ENCODE measurements around the gene IL24. TPM values are rescaled to one million over a fixed set of nuclear protein-coding genes. Genes with fewer than 3 reads are reported as not detected.

IL24 gene
- total RNA-seq, 1 donor from 2014 or later, result not detected

DNA sequence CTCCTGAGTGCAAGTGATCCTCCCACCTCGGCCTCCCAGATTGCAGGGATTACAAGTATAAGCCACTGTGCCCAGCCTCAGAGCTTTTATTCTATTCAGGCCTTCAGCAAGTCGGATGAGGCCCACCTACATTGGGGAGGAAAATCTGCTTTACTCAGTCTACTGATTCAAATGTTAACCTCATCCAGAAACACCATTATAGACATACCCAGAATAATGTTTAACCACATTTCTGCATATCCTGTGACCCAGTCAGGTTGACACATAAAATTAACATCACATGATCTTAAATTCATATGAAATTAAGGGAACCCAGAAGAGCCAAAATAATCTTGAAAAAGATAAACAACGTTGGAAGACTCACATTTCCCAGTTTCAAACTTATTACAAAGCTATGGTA, 16.9 kb upstream of the IL24 start:
- DNase-seq (ENCODE audit: low read depth), result no peak

- DNase-seq (ENCODE audit: low read depth), result no peak
These were observed 14.7 kb upstream of the IL24 start for GRCh38 chr1:206882555-206882954.

DNA sequence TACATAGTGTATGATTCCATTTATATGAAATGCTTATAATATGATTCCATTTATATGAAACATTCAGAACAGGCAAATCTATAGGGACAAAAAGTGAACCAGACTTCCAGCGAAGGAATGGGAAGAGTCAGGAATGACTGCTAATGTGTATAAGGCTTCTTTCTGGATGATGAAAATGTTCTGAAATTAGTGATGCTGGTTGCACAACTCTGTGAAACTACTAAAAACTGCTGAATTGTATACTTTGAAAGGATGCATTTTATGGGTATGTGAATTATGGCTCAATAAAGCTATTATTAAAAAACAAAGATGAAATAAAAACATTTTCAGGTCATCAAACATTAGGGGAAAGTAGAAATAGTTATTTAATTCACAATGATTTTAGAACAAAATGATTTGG, 14.1 kb upstream of the IL24 start:
- no peak for DNase-seq (ENCODE audit: low read depth)

GRCh38 chr1:206883876-206884275, 13.4 kb upstream of the IL24 start:
- no peak for DNase-seq (ENCODE audit: low read depth)

GRCh38 chr1:206885341-206886060, 11.7 kb upstream of the IL24 start:
- no peak for DNase-seq (ENCODE audit: low read depth)

DNA sequence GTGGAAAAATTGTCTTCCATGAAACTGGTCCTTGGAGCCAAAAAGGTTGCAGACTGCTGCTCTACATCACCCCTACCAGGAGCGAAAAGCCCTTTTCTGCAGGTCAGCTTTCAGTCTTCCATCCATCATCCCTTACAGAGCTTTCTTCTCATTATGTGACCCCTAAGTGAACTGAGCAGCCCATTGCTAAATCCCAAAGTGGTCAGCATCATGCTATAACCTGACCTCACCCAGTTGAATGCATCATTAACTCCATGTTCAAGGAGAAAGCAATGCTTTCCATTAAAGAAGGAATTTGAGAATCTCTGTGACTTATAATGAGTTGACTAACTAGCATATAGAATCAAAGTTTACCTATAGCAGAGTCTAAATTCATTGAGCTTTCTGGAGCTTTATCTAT, 10.4 kb upstream of the IL24 start:
- peak; percentile 63 for DNase-seq (ENCODE audit: low read depth)

- DNase-seq (ENCODE audit: low read depth), result peak; percentile 28
These were observed 9.5 kb upstream of the IL24 start for GRCh38 chr1:206887701-206888100.

- peak; percentile 53 for DNase-seq (ENCODE audit: low read depth)
These were observed 6.8 kb upstream of the IL24 start for GRCh38 chr1:206890125-206891060.

- no peak for DNase-seq (ENCODE audit: low read depth)
These were observed 5.8 kb upstream of the IL24 start for GRCh38 chr1:206891412-206891811.

GRCh38 chr1:206892351-206892984, 4.8 kb upstream of the IL24 start:
- DNase-seq (ENCODE audit: low read depth), result no peak

DNA sequence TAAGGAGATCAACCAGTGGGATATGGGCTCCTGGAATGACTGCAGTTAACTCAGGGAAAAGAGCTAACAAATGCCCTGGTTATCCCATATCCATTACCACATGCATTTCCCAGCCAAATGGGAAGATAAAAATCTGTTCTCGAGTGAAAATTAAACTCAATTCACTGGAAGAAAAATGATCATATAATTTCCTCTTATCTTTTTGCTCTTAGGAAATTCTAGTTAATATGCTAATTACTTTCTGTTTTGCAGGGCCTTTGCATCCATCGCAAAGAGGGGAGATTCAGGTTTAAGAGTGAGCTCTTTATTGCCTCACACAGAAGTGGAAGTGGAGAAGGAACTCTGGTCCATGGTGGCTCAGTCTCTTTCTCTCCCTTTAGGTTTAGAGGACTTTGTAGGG, 3.9 kb upstream of the IL24 start:
- DNase-seq (ENCODE audit: low read depth), result no peak

DNA sequence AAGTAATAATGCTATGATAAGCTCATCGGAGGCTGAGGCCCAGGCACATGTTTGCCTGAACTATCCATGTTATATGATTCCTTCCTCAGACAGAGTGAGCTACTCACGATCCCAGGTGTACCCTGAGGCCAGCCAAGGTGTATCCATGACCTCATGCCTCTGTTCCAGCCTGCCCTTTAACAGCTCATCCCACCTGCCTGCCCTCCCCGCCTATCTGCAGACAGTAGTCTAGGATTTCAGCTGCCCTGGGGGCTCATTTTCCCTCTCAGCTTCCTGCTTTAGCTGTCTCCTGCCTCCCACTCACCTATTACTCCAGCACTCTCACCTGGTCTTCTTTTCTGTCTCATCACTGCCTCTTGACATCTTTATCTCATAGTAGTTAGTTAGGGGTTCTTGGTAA, 1.9 kb upstream of the IL24 start:
- no peak for DNase-seq (ENCODE audit: low read depth)

DNA sequence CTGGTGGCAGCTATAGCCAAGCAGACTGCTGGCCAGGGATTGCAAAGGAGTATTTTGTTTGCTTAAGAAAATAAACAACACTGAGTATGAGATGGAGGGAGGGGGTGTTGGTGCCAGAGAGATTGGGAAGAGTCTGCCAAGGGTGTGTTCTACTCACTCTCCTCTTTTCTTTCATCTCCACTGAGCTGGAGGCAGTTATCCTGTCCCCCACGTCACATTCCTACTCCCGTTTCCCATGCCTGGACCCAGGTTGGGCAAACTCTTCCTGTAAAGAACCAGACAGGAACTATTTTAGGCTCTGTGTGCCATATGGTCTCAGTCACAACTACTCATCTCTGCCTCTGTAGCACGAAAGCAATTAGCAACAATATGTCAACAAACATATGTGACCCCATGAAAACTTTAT, 1.4 kb upstream of the IL24 start:
- DNase-seq (ENCODE audit: low read depth), result no peak

DNA sequence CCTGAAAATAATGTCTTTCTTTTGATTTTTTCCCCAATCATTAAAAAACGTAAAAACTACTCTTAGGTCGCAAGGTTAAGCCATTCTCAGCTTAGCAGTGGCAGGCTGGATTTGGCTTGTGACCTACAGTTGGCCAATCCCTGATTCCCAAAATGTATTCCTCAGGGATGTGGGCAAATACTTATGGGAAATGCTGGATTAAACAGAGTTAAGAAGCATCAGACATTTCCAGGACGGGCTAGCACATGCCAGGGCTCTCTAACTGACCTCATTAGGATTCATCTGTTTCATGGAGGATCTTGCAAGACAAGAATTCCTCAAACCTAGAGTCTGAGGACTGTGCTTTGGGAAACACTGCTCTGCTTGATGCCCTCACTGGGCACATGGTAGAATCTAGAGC, 982 bp upstream of the IL24 start:
- no peak for DNase-seq (ENCODE audit: low read depth)

- DNase-seq (ENCODE audit: low read depth), result peak; percentile 54
These were observed 1.1 kb downstream of the IL24 start for GRCh38 chr1:206898089-206898914.

DNA sequence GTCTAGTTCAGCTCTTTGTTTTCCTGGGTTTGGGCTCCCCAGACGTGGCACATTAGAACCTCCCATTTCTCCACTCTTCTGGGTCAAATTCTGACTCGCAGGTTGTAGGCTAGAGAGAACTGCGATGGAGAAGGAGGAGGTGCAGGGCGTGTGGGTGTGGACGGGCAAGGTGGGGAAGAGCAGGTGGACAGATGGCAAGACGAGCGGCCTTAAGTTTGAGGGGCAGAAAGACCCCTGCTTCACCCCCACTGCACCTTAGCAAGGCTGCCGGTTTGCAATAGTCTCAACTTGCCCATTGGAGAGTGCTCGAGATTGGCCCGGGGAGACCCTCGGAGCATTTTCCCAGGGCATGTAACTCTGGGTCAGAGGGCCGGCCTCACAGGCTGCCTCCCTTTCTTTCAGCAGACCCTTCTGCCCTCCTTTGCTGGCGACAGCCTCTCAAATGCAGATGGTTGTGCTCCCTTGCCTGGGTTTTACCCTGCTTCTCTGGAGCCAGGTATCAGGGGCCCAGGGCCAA, 1.7 kb downstream of the IL24 start:
- DNase-seq (ENCODE audit: low read depth), result no peak

- DNase-seq (ENCODE audit: low read depth), result no peak
These were observed 2.5 kb downstream of the IL24 start for GRCh38 chr1:206899717-206900116.

DNA sequence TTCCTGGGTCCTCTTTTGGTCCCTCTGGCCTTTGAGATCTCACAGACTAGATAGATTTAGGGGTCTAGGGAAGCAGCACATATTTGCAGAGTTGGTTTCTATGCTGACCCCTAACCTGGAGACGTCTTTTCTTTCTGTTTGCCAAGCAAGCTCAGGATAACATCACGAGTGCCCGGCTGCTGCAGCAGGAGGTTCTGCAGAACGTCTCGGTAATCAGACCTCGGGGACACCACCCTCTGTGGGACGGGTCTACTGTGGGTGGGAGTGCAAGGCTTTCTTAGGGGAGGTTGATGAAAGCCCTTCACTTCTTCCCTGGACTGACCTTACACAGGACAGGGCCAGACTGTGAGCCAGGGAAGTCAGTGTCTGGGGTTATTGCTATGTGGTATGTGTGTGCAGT, 2.9 kb downstream of the IL24 start:
- no peak for DNase-seq (ENCODE audit: low read depth)

DNA sequence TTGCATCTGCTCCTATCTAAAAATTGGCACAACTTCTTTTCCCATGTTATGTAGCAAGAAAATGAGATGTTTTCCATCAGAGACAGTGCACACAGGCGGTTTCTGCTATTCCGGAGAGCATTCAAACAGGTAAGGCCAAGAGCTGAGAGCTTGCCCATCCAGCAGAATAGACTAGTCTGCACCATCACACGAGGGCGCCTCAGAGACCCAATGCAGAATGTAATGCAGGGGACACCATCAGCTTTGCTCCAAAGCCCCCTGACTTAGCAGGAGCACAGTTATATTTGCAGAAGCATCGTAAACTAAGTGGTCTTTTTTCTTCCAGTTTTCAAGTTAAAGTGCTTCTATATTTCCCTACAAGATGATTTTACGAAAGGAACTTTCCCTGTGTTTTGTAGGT, 4.7 kb downstream of the IL24 start:
- no peak for DNase-seq (ENCODE audit: low read depth)

DNA sequence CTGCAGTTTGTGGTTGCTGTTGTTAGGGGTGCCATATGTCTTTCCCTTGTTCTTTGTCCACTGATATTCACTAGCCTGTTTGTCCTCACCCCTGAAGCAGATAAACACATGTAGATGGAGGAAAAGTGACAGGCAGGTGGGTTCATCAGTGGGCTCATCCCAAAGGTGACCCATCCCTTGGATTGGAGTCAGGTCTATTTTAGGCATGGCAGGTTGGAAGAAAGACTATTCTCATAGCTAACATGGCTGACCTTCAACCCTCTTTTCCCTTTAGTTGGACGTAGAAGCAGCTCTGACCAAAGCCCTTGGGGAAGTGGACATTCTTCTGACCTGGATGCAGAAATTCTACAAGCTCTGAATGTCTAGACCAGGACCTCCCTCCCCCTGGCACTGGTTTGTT, 5.5 kb downstream of the IL24 start:
- no peak for DNase-seq (ENCODE audit: low read depth)

DNA sequence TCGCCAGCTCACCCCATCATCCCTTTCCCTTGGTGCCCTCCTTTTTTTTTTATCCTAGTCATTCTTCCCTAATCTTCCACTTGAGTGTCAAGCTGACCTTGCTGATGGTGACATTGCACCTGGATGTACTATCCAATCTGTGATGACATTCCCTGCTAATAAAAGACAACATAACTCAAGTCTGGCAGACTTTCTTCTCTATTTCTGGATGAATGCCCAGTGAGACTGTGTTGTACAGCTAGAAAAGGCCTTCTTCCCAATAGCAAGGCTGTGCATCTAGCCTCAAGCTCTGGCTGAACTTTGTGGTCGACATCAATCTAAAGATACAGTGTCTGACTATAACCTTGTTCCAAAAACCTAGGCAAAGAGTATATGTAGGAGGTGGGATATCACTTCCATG, 6.4 kb downstream of the IL24 start:
- DNase-seq (ENCODE audit: low read depth), result no peak
